ENCODE results near the gene AP5Z1.

Gene AP5Z1

GRCh38 chr7:4822677-4823076 lies 47.3 kb downstream of the AP5Z1 start:
- no peak for DNase-seq (ENCODE audit: low spot score)

GRCh38 chr7:4823441-4824119 lies 48.2 kb downstream of the AP5Z1 start:
- DNase-seq (ENCODE audit: low spot score): no peak

- DNase-seq (ENCODE audit: low spot score): no peak
Measured at GRCh38 chr7:4824120-4824775, 48.8 kb downstream of the AP5Z1 start.

GRCh38 chr7:4825081-4825480 lies 49.7 kb downstream of the AP5Z1 start:
- no peak for DNase-seq (ENCODE audit: low spot score)

GRCh38 chr7:4828720-4829383 lies 53.4 kb downstream of the AP5Z1 start:
- no peak for DNase-seq (ENCODE audit: low spot score)

- peak; percentile 72 for DNase-seq (ENCODE audit: low spot score)
Measured at GRCh38 chr7:4830176-4830575, 54.8 kb downstream of the AP5Z1 start.

- no peak for DNase-seq (ENCODE audit: low spot score)
Measured at GRCh38 chr7:4831723-4832495, 56.5 kb downstream of the AP5Z1 start.

GRCh38 chr7:4832711-4833110 lies 57.3 kb downstream of the AP5Z1 start:
- DNase-seq (ENCODE audit: low spot score): no peak

GRCh38 chr7:4833176-4833575 lies 57.8 kb downstream of the AP5Z1 start:
- no peak for DNase-seq (ENCODE audit: low spot score)

DNA sequence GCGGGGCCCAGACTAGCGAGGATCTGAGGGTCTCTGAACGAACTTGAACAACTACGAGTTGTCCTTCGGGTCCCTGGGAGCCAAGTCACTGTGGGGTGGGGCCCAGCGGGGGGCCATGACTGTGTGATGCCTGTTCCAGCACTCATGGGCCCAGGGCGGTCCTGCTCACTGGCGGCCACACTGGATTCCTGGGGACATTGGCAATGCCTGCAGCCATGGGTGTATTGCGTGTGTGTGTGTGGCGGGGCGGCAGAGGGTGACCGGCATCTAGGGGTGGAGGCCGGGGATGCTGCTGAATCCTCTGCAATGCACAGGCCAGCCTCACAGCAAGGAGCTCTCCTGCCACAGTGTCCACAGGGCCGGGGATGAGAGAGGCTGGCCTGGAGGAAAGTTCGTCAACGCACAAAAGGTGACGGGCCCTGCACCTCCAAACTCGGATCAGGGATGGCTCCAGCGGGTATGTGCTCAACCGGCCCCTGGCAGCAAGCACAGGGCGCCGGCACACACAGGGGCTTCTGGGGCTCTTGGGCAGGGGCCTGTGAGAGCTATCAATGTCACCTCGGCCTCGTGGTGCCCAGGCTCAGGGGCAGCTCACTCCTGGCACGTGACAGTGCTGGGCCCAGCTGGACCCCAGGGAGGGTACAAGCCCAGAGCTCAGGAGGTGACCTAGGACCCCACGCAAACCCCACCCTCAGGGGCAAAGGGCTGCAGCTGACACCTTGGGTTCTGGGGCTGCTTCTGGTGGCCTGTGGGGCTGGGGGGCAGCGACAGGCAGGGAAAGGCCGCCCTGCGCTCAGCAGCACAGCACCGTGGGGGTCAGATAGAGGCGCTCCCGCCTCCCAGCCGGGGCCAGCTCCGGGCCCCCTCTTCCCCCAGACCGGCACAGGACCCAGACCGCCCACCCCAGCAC lies 58.5 kb downstream of the AP5Z1 start:
- no peak for DNase-seq (ENCODE audit: low spot score)

- no peak for DNase-seq (ENCODE audit: low spot score)
Measured at GRCh38 chr7:4834601-4835397, 59.4 kb downstream of the AP5Z1 start.

GRCh38 chr7:4835398-4836205 lies 60.2 kb downstream of the AP5Z1 start:
- DNase-seq (ENCODE audit: low spot score): no peak

GRCh38 chr7:4836206-4836661 lies 60.8 kb downstream of the AP5Z1 start:
- DNase-seq (ENCODE audit: low spot score): no peak

DNA sequence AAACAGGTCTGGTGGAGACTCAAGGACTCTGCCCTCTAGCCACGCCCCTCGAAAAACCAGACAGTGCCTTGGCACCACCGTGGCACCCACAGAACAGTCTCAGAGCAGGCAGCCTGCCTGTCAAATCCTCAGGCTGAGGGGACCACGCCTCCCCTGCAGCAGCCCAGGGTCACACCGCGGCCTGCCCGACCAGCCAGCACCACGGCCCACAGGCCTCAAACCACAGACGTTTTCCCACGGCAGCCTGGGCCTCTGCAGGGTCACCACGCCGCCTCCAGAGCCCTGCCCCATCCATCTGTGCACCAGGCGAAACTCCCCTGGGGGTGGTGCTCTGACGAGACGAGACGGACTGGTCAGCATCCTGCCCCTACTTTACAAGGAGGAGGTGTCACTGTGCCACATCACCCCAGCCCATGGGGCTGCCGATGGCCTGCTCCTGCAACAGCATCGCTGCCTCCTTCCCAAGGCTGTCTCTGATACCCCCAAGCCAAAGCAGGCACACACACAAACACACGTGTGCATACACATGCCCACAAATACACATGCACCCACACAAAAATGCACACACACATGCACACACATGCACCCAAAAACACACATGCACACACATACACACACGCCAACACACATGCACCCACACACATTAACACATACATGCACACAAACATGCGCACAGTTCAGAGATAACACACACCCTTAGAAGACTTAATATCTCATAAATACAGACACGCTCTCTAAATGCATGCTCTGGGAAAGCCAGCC lies 61.8 kb downstream of the AP5Z1 start:
- DNase-seq (ENCODE audit: low spot score): no peak

DNA sequence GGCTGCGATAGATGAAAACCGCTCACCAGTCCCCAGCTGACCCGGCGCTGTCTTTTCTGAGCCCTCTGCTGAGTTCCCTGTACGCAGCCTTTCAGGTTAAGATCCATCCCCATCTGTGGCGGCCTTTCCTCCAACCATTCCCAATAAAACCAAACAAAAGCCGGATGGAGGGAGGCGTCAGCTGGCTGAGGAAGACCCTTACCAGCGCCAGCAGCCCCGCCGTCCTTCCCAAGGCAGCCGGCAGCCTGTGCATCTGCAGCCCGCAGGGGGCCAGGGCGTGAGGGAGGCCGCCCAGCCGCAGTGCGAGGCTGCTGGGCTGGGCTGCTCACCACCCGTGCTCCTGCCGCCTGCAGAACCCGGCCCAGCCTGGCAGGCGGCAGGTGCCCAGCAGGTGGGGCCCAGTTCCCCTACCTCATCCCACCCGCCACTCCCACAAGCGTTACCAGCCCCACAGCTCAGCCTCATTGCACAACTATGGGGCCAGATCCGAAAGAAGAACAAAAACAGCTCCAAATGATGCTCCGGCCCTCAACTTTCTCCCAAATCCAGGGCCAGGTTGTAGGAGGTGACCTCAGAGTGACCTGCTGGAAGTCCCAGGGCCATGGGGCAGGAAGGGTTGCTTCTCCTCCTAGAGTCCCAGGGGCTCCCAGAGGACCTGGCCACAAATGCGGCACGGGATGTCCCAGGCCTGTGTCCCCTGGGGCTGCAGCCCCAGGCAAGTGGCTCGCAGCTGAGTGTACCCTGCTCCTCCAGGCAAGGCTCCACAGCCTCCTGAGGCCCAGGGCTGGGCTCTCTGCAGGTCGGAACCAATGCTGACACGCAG lies 62.6 kb downstream of the AP5Z1 start:
- DNase-seq (ENCODE audit: low spot score): no peak

DNA sequence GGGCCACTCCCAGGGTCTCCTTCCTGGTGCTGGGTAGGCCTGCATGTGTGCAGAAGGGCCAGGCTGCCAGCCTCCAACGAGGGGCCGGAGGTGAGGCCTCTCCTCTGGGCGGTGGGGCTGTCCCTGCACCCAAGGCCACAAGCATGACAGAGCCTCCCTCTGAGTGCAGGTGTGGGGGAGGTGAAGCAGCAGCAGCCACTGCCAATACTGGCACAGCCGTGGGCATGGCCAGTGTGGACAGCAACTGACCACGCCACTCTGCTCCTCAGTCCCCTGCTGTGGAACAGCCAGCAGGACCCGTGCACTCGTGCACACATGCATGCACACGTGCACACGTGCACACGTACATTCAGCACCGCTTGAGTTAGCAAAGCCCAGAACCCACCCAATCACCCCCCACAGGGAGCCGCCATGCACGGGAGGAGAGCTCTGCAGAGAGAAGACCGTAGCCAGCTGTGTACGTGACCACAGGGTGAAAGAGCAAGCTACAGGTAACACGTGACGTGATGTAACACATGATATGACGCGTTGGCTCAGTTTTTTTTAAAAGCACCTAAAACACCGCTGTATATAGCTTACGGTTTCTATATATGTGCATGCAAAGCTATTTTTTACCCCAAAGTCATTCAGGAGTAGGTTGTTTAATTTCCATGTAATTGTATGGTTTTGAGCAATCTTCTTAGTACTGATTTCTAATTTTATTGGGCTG lies 63.4 kb downstream of the AP5Z1 start:
- no peak for DNase-seq (ENCODE audit: low spot score)

GRCh38 chr7:4840079-4840501 lies 64.7 kb downstream of the AP5Z1 start:
- DNase-seq (ENCODE audit: low spot score): no peak

Data from kidney tubule cell (primary cell).